Neural crest cell (in vitro differentiated cells): ENCODE results near the gene NSL1. TPM values are rescaled to one million over a fixed set of nuclear protein-coding genes. Genes with fewer than 3 reads are reported as not detected.

ENCODE experiments used
- DNase-seq: peaks from one replicate; pipeline ENCODE4 v3.0.0; 2021; ENCODE audit warnings: low read depth, mixed read lengths, low spot score
- H3K27ac Mint-ChIP-seq: one replicate; pipeline ENCODE4 v1.8.0; 2021; ENCODE audit warnings: mild to moderate bottlenecking, mixed read lengths; ENCODE audit not compliant: unreplicated experiment
- H3K27me3 Mint-ChIP-seq: 2 replicates; pipeline ENCODE4 v1.8.0; 2021; ENCODE audit warnings: low read depth, mild to moderate bottlenecking, mixed read lengths
- H3K36me3 Mint-ChIP-seq: 2 replicates; pipeline ENCODE4 v1.8.0; 2021; ENCODE audit warnings: low read depth, mild to moderate bottlenecking, mixed read lengths
- H3K4me1 Mint-ChIP-seq: 2 replicates; pipeline ENCODE4 v1.8.0; 2021; ENCODE audit warnings: mixed read lengths
- H3K4me3 Mint-ChIP-seq: one replicate; pipeline ENCODE4 v1.8.0; 2021; ENCODE audit warnings: mild to moderate bottlenecking, mixed read lengths
- H3K9me3 Mint-ChIP-seq: 2 replicates; pipeline ENCODE4 v1.8.0; 2021; ENCODE audit warnings: mixed read lengths
- CTCF ChIP-seq: fragments of 200-600 bp; sonication (generic); conservative IDR thresholded peaks from 2 replicates; pipeline ENCODE4 v1.5.0; 2021; ENCODE audit warnings: antibody characterized with exemption, mild to moderate bottlenecking
- total RNA-seq: library from RNA; stranded (reverse); gene quantifications from 2 replicates; pipeline ENCODE4 v1.2.1, GENCODE V29; 2021

The NSL1 gene
- total RNA-seq, 1 donor from 2014 or later, result 63.0 TPM

- Mint-ChIP-seq H3K27me3 (no peaks in the 10 kb centered on the region), H3K36me3 (peaks cover 7% of the 10 kb centered on the region), H3K27ac (no peak overlapping the region), H3K4me1 (peaks cover 9% of the 10 kb centered on the region), H3K4me3 (no peak overlapping the region), H3K9me3 (peaks cover 2% of the 10 kb centered on the region)
- no peak for DNase-seq
- no peak for TF ChIP-seq CTCF
These were observed 28.1 kb upstream of the NSL1 start for GRCh38 chr1:212819726-212820125.

- no peaks in the 10 kb centered on the region for H3K36me3 Mint-ChIP-seq
- no peak for TF ChIP-seq CTCF
- no peaks in the 10 kb centered on the region for H3K27me3 Mint-ChIP-seq
- no peaks in the 10 kb centered on the region for H3K9me3 Mint-ChIP-seq
- peaks cover 9% of the 10 kb centered on the region for H3K4me1 Mint-ChIP-seq
- no peak overlapping the region for H3K4me3 Mint-ChIP-seq
- DNase-seq, result no peak
- H3K27ac Mint-ChIP-seq, result peak overlapping the region; percentile 1
These were observed 25.1 kb upstream of the NSL1 start for GRCh38 chr1:212816567-212817278.

DNA sequence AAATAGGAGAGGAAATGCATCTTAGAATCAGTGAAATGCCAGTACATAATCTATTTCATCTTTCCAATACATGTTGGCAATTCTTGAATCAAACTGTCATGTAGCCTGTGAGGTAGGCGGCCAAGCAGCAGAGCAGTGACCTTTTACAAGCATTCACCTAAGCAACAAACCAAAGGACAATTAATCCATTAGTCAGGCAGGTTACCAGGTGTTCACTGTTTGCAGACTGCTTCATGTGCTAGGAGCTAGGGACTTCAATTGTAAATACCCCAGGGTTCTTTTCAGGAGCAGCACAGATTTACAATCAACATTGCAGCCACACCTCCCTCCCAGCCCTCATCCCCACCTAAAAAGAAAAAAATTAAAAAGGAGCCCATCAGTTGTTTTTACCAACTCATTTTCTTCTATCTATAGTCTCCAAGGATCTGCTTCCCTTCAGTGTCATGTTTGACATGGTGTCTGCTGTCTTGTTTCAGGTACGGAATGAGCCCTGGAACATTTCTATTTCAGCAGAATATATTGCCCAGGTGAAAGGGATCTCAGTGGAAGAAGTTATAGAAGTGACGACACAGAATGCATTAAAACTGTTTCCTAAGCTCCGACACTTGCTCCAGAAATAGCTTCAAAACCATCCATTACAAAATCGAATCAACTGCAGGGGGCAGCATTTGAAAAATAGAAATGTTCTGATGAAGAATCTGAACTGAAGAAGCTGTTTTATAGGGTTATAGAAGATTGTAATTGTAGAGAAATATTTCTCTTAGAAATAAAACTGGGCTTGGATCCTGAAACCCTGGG is 23.2 kb upstream of the NSL1 start:
- Mint-ChIP-seq H3K4me3 (no peak overlapping the region), H3K27me3 (no peaks in the 10 kb centered on the region), H3K36me3 (no peaks in the 10 kb centered on the region), H3K27ac (no peak overlapping the region), H3K4me1 (peaks cover 8% of the 10 kb centered on the region), H3K9me3 (no peaks in the 10 kb centered on the region)
- peak; percentile 61 for TF ChIP-seq CTCF
- peak; percentile 22 for DNase-seq

DNA sequence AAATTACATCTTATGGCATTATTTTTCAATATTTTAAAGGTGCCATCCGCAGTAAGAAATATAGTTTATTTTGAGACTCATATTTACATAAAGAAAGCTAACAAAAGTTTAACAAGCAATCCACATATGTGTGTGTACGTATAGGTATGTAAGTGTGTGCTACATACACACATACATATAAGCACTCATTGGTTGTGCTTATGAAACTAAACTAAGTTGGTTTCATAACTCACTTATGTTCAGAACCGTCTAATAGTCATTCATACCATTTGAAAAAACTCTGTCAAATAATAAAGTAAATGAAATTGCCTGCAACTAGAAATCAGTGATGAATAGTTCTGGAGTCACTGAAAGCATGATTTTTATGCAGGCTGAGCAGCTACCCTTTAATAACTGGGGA is 14.2 kb upstream of the NSL1 start:
- Mint-ChIP-seq H3K9me3 (no peaks in the 10 kb centered on the region), H3K36me3 (peaks cover 5% of the 10 kb centered on the region), H3K4me1 (no peaks in the 10 kb centered on the region), H3K4me3 (no peak overlapping the region), H3K27me3 (no peaks in the 10 kb centered on the region), H3K27ac (no peak overlapping the region)
- no peak for TF ChIP-seq CTCF
- DNase-seq, result no peak

DNA sequence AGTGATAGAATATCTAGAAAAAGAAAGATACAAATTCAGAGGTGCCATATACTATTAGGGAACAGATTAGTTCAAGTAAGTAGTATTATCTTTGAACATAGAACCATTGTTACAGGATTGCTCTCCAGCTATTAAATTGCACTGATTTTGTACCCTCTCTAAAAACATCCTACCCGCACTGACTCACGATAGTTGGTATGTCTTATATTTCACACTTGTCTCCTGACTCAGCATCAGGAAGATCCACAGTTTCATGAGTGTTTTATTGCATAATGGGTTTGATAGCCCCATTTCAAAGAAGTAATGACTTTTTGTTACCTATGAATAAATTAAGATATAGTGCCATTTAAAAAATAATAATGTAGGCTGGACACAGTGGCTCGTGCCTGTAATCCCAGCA is 6.1 kb upstream of the NSL1 start:
- no peak for TF ChIP-seq CTCF
- Mint-ChIP-seq H3K27ac (no peak overlapping the region), H3K4me1 (peaks cover 15% of the 10 kb centered on the region), H3K36me3 (no peaks in the 10 kb centered on the region), H3K4me3 (no peak overlapping the region), H3K27me3 (no peaks in the 10 kb centered on the region), H3K9me3 (no peaks in the 10 kb centered on the region)
- DNase-seq, result no peak
